Measurements from ENCODE around the gene TRMT61A.
"Not testable (repeated sequence)": the region's sequence is repeated elsewhere in the genome, so short reads cannot be mapped to it uniquely, and the experiment has no call there.

TRMT61A gene

DNA sequence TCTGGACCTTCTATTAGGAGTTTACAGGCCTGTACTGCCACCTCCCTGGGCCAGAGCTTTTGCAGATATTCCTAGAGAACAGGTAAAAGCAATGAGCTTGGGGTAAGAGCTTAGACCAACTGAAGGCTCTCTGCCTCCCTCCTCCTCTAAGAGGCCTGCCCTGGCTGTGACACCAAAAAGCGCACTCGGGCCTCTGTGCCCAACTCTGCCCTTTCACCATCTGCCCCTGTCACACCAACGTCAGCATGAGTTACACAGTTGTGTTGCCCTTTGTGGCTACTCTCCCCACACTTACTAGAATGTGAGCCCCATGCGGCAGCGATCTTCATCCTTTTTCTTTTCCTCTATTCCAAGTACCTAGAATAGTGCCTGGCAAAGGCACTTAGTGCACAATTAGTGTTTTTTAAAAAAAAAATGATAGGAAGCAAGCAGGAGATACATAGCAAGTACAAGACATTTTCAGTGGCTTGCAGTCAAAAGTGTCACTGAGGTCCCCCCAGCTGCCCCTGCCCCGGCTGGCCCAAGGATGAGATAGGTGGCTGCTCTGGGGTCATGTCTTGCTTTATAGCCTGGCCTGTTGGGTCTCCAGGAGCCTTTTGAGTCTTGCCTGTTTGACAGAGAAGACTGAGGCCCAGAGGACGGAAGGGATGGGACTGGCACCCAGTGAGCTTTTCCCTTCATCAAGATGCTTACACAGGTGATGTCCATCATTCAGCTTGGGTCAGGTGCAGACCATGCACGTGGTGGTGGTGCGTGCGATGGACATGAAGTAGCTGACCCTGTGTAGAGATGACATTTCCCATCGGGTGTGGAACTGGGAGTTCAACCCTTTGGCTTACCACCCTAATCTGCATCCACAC is 18.9 kb upstream of the TRMT61A start:
- no peak for DNase-seq

DNA sequence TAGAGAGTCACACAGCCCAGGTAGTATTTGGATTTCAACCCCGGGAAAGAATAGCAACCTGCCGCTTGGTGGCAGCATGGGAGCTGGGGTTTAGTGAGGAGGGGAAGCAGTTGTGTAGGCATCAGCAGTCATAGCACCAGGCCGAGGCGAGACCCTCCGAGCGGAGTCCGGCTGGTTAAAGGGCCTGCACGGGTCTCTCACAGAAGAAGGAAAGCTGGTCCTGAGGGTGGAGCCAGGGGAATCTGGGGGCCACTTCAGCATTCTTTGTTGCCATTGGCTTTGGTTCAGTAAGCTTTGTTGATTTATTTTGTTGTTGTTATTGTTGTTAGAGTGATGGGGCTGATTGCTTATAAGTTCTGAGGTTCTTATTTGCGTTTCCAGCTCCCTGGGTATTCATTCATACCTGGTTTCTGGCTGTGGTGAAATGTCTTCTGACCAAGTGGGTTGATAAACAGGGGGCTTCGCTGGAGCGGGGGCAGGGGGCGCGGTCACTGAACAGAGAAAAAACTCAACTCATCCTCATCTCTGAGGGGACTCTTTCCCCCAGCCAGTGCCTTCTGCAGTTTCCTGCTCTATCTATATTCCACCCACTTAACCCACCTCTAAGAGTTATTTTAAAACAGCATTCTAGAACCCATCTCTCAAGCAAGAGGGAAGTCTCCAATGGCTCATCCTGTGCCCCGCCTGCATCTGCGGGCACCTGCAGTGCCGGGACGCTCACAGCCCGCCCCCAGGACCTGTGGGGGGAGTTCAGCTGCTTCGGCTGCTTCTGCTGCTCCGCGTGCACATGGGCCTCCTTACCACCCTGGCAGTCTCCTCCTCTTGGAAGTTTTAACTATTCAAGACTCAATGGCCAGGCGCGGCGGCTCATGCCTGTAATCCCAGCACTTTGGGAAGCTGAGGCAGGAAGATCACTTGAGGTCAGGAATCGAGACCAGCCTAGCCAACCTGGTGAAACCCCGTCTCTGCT is 18.0 kb upstream of the TRMT61A start:
- DNase-seq = no peak

DNA sequence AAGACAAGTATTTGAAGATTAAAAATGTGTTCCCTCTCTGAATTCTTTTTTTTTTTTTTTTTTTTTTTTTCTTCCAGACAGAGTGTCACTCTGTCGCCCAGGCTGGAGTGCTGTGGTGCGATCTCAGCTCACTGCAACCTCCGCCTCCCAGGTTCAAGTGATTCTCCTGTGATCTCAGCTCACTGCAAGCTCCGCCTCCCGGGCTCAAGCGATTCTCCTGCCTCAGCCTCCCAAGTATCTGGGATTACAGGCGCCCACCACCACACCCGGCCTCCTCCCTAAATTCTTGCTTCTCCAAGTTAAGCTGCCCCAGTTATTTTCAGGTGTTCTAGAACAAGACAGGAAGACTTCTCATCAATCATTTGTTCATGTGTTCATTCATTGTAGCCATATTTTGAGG is 16.8 kb upstream of the TRMT61A start:
- DNase-seq = not testable (repeated sequence)

DNA sequence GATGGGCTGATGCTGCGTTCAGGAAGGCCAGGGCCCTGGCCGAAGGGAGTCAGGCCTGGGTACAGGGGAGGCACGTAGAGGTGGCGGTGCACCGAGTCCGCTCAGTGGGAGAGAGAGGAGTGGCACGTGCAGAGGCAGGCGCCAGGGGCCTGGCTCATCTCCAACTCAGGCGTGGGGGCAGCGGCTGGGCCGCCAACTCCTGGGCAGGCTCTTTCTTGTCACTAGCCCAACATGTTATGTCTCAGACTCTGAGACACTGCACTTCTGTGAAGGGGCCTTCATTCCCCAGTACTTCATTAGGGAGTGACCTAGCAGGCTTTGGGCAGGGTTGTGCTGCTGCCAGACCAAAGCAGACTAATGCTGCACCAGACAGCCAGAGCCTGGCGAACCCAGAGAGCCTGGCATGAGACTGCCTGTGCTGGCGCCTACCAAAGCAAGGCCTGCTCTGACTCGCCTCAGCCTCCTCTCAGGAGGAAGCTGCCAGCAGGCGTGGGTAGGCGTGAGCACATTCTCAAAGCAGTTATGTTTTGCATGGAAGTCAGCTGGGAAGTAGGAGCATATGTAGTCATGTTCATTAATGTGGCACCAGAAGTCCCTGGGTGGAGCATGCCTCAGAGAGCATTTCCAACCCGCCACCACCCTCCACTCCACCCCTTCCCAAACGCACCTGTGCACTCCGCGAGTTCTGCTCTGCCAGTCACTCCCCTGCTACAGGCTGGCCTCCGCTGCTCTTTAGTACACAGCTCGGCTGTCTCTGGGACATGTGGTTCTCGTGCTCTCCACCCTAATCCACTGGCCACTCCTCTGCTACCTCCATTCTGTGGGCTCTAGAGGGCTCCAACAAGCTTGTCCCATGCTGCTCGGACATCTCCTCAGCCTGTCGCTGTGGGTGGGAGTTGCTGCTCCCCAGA is 16.0 kb upstream of the TRMT61A start:
- no peak for DNase-seq

DNA sequence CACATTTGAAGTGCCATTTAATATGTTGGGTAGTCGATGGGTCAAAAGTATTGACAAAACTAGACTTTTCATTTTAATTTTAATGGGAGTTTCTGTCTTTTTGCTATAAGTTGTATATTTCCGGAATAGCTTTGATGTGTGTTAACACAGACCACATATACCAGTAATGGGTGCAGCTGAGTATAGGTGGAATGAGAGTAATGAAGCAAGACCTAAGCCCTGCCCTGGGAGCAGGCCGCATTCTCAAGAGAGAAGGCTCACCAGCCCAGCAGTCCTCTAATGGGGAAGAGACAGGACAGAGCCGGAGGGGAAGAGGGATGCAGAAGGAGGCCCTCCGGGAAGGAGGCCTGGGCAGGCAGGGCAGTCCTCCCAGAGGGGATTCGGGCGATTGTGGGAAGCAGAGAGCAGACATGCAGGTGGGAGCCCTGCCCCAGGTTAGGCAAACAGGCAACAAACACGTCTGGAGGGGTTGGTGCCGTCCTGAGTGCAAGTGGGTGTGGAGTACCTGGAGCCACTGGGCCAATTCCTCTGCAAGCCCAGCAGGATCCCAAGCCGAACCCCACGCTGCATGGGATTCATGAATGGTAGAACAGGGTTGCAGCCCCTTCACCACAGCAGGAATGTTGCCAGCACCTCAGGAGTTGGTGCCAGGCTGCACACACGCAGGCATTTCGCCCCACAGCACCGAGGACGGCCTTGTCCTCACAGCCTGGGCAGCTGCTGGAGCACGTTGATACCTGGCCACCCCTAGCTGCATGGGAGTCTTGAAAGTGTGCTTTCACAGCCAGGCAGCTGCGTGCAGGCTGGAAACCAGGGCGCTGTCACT is 14.2 kb upstream of the TRMT61A start:
- DNase-seq = no peak

DNA sequence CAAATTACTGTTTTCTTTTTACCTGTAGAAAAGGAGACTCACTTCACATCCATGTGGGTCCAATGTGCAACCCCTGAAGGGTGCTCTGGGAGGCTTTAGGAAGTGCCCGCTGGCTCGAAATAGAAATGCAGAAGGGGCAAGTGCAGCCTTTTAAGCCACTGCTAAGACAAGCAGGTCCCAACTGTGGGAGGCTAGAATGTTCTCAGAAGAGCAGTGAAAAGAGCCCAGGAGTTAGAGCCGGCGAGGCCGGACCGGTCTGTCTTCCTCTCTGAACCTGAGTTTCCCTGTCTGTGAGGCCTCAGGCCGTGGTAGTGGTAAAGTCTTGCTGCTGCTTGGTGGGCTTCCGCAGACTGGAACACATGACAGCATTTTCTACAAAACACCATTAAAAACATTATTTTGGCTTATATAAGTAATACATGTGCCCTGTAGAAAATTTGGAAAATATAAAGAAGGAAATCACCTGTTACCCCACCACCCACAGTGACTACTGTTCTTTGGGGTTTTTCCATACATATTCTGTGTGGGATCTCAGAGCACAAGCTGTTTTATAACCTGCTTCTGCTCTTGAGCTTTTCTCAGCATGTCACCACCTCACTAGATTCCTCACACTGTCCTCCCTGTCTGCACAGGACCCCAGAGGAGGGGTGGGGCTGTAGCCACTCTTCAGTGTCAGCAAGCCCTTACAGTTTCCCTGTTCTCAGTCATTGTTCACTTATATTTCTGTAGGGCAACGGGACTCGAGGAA is 12.4 kb upstream of the TRMT61A start:
- no peak for DNase-seq

DNA sequence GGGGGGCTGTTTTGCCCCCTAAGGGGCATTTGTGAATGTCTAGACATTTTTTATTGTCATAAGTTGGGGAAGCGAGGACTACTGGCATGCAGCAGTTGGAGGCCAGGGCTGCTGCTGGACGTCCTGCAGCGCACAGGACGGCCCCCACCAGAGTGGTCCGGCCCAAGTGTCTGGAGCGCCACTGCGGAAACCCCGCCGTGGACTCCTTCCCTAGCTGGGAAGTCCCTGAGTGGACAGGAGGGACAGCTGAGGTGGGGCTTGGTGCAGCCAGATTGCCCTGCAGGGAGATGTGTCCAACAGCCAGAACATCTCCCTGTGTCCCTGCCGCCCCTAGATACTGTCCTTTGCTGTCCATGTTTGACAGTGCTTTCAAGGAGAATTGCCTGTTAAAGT is 11.8 kb upstream of the TRMT61A start:
- no peak for DNase-seq

DNA sequence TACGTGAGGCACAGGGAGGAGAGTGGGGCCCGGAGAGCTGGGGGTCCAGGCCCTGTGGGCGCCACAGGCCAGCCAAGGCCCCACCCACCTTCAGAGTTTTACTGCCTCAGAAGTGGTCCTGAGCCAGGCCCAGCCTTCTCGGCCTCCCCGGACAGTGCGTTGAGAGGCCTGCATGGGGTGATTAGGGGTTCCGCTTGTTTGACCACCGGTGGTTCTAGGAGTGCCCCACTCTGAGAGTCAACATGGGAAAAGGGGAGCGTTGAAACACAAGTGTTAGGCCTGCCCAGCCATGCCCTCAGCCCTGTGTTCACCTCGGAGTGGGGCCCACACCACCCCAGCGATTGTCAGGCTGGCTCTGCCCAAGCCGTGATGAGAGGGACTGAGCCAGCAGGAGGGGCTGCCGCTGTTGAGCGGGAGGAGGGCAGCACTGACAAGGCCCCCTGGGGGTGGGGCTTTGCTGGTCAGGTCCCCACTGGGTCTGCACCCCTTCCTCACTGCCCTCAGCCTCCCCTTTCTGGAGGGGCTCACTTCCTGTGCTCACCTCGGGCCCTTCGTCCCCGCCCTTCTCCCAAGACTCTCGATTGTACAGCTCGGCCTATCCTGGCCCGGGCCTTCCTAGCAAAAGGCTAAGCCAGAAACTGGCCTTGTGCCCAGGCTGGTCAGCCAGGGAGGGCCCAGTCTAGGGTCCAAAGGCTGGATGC is 11.1 kb upstream of the TRMT61A start:
- no peak for DNase-seq

DNA sequence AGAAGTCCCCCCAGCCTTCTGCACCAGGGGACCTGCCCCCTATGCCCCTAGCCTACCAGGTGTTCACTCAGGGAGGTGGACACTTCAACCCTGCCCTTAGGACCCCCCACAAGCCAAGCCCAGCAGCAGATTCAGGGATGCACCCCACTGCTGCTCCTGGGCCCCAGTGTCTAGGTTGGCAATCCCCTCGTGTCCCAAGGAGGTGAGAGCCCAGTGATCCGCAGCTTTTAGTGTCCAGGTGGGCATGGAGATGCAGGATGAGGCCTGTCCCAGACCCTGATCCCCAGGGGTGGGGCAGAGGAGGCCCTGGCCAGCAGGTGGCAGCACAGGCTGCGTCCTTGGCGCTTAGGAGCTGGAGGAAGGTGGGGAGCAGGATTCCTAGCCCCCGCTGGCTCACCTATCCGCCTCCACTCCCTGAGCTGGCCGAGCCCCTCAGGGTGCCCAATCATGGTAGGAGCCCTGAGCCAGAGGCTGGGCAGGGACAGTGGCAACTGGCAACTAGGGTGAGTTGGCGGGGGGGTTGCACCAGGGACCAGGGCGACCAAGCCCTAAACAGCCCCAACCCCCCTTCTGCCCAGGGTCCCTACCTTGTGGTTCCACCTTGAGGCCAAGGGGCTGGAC is 10.5 kb upstream of the TRMT61A start:
- peak; percentile 84 for DNase-seq

DNA sequence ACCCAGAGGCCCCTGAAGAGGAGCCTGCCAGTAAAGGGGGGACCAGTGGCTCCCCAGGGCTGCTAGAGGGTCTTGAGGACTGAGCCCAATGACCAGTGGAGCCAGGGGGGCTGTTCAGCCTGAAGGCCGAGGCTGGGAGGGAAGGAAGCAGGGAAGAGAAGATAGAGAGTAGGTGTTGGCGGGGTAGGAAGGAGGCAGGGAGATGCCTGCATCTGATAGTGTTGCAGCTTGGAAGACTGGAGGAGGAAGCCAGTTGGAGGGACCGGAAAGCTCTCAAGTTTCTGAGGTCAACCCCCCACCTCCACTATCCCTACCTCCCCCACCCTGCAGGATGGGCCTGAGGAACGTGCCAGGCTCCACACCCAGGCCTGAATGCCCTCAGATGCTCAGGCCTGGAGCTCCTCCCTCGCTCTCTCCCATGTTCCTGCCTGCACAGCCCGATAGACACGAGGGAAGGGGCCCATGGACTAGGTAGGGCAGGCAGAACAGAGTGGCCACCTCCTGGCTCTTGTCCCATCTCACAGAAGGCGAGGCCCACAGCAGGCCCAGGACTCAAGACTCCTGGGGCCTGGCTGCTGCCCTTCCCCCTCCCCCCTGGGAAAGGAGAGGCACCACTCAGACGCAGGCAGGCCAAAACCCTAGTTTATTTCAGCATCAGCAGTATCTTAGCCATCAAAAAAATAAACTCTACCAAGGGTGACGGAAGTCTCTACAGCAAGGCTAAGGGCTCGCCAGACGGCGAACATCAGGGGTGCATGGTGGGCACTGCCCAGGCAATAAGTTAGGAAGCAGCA is 9.8 kb upstream of the TRMT61A start:
- DNase-seq = no peak

DNA sequence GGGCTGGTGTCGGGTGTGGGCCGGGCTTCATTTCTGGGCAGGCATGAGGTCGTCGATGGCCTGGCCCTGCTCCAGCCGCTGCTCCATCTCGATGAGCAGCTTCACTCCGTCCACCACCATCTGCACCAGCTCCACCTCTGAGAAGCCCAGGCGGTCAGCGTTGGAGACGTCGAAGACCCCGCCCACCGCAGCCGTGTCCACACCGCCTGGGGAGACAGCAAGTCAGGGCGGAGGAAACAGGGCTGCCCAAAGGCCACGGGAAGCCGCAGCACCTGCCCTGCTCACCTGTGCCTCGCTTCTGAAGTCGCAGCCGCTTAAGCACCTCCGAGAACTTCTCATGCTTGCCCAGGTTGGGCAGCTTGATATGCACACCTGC is 9.2 kb upstream of the TRMT61A start:
- no peak for DNase-seq

DNA sequence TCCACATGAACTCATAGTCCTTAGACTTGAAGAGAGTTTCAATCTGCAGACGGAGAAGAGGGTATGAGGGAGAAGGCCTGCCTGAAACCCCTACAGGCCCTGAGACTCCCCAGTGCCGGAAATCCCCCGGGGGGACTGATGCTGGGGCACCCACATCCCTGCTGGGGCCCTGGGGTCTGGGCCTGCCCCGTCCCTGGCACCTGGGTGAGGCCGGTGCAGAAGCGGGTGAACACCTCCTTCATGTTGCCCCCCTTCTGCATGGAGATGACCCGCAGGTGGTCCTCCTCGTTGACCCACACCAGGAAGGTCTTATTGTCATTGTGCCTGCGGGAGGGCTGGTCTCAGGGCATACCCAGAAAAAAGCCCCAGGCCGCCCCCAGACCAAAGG is 8.7 kb upstream of the TRMT61A start:
- no peak for DNase-seq

DNA sequence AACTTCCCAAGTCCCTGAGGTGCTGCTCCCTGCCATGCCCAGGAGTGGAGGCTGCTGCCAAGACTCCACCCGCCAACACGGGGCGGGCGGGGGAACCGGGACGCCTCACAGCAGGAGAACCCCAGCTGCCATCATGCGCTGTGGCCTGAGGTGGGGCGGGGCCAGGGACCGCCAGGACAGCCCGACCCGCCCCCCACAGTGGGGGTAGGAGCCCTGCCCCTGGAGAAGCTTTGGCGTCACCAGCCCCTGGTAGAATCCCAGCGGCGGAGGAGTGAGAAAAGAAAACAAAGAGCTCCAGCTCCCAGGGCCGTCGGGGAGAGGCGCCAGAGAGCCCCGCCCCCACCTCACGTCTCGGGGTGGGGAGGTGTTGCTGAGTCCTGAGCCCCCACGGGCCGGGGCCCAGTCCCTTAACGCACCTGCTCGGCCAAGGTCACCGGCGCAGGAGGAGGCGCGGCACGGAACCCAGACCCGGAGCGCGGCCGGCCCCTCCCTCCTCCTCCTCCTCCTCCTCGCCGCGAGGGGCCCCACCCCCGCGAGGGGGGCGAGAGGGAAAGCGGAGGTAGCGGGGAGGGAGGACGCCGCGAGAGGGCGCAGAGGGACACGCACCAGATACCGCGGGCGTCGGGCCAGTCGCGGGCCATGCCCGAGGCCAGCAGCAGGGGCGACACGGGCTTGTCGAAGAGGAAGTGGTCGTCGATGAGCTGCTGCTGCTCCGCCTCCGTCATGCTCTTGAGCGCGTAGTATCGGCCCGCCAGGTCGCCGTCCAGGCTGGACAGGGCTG is 8.1 kb upstream of the TRMT61A start:
- DNase-seq = peak; percentile 72

DNA sequence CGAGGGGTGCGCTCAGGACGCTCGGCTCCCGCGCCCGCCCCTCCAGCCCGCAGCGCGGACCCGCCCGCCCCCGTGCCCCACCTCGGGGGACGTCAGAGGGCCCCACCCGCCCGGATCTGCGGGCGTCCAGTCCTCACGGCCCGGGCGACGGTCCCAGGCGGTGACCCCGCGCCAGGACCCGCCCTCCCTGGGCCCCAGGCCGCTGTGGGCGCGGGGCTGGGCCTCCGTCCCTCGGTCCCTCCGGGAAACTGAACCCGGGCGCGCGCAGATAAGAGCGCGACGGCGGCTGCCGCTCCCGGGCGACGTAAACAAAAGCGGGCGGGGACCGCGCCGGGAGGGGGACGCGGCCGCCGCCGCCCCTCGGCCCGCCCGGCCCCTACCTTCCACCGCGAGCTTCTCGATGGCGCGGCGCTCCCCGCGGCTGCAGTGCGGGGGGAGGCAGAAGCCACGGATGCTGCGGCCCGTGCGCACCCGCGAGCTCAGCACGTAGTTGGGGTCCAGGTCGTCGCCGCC is 7.5 kb upstream of the TRMT61A start:
- no peak for DNase-seq

DNA sequence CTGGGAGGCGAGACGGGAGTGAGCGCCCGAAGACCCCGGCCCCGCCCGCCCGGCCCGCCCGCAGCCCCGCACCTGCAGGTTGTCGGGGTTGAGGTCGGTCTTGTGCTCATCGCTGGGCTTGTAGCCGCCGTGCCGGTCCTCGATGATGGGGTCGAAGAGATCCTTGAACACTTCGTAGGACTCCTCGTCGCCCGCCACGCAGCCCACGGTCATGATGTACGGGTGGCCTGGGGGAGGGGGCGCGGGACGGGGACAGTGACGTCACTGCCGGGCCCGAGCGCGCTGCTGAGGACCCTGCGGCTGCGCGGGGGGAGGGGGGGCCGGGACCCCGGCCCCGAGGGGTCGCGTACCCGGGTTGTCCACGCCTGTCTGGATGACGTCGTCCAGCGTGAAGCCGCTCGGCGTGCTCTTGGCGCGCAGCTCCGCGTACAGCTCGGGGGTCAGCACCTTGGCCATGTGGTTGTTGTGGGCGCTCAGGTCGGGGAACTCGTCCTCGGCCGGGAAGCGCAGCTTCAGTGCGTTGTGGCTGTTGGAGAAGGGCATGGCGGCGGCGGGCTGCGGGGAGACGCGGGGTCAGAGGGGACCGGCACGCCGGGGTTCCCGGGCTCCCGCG is 6.9 kb upstream of the TRMT61A start:
- no peak for DNase-seq

DNA sequence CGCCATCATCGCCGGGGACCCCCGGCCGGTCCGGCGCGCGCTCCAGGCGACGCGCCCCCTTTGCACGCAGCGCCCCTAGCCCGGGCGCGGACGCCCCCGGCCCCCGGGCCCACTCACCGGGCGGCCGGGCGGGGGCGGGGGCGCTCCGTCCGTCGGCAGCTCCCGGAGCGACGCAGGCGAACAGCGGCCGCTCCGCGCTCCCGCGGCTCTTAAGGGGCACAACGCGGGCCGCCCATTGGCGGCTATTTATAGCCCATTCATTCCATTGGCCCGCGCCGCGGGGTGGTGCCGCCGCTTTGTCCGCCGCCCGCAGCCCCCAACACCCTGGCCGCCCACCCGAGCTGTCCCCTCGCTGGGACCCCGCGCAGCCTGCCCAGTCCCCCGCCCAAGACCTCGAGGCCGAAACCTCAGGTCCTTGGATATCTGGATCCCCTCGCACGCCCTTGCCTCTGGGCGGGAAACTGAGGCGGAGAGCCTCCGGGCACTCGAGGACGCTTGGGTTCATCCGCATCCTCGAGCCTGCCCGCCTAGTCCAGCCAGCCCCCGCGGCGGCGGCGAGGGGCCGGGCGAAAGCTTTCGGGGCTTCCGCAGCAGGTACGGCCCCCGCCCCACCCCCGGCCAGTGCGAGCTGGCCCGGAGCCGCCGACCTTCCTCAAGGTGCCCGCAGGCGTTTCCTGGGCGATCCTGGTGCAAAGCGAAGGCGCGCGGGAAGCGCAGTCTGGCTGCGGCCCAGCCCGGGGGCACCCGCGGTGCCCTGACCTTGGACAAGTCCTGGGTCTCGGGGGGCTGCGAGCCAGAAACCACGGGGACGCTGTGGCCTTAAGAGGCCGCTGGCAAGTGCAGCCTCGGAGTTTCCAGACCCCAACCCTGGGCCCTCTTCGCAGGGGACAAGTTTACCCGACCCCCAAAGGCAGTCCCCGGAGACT is 6.1 kb upstream of the TRMT61A start, which contains the start of gene CKB:
TSS of gene CKB (minus strand) at position 182 of the 926 bp plus-strand sequence. CDS start 337 bp downstream, outside the sequence.
- no peak for DNase-seq
